ENCODE measurements around the gene NCKAP1. TPM values are rescaled to one million over a fixed set of nuclear protein-coding genes. Genes with fewer than 3 reads are reported as not detected.

Gene NCKAP1
- total RNA-seq, 1 experiment from 2014 or later = 115 TPM

- no TSS peak for BruUV-seq (replicated peaks)
These were observed 2.8 kb downstream of the NCKAP1 start for GRCh38 chr2:183035298-183035953.

More at GRCh38 chr2:183035298-183035953, 2.8 kb downstream of the NCKAP1 start:
- TF ChIP-seq, protein P1, sequence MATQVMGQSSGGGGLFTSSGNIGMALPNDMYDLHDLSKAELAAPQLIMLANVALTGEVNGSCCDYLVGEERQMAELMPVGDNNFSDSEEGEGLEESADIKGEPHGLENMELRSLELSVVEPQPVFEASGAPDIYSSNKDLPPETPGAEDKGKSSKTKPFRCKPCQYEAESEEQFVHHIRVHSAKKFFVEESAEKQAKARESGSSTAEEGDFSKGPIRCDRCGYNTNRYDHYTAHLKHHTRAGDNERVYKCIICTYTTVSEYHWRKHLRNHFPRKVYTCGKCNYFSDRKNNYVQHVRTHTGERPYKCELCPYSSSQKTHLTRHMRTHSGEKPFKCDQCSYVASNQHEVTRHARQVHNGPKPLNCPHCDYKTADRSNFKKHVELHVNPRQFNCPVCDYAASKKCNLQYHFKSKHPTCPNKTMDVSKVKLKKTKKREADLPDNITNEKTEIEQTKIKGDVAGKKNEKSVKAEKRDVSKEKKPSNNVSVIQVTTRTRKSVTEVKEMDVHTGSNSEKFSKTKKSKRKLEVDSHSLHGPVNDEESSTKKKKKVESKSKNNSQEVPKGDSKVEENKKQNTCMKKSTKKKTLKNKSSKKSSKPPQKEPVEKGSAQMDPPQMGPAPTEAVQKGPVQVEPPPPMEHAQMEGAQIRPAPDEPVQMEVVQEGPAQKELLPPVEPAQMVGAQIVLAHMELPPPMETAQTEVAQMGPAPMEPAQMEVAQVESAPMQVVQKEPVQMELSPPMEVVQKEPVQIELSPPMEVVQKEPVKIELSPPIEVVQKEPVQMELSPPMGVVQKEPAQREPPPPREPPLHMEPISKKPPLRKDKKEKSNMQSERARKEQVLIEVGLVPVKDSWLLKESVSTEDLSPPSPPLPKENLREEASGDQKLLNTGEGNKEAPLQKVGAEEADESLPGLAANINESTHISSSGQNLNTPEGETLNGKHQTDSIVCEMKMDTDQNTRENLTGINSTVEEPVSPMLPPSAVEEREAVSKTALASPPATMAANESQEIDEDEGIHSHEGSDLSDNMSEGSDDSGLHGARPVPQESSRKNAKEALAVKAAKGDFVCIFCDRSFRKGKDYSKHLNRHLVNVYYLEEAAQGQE (IDR thresholded peaks at IDR 0.05; ENCODE audit: low read depth) = no peak
- no peak for TF ChIP-seq RAD21 (IDR thresholded peaks at IDR 0.05; ENCODE audit: low read depth)
- TF ChIP-seq SIN3A (IDR thresholded peaks at IDR 0.05; ENCODE audit: low read depth) = no peak
- TF ChIP-seq SP1 (IDR thresholded peaks at IDR 0.05; ENCODE audit: low read depth) = no peak
- no peak for TF ChIP-seq CEBPB (IDR thresholded peaks at IDR 0.05; ENCODE audit: low read depth)
- 0 out of 2 replicates have a peak, but pooled peaks have one; percentile 26 for TF ChIP-seq MAX (IDR thresholded peaks at IDR 0.05)
- H3K36me3 ChIP-seq (ENCODE audit: control insufficient read depth in 1 of 2, insufficient read depth in 2 of 2, low read length in 2 of 2) = no peaks in the 10 kb centered on the region
- H4K20me1 ChIP-seq (ENCODE audit: insufficient read depth) = peaks cover 32% of the 10 kb centered on the region; the same call in 1 of the 2 replicates
- POLR2A ChIA-PET = no interaction called here
- H3K4me2 ChIP-seq (ENCODE audit: low read length) = peak overlapping the region; percentile 98
- no peaks in the 10 kb centered on the region for H3K9me2 ChIP-seq (ENCODE audit: insufficient read depth)
- H3K27ac ChIP-seq (ENCODE audit: low read depth, low read length) = no peak overlapping the region
- intact Hi-C loops (cut with micrococcal nuclease) = loop anchor here (5.0 kb wide), 1 partner anchor 87 kb away; the partner anchor contains the start of gene NUP35
- no peaks in the 10 kb centered on the region for H3K27me3 ChIP-seq (ENCODE audit: insufficient read depth, low read length)
- CTCF ChIA-PET = no interaction called here
- RAD21 ChIA-PET (ENCODE audit: low non-redundant PET in 1 of 2, low total read pairs in 2 of 2, uncharacterized antibody in 2 of 2, unreplicated experiment in 2 of 2) = no interaction called here
- H3K9me3 ChIP-seq (ENCODE audit: control insufficient read depth in 1 of 2, insufficient read depth in 1 of 2, low read depth in 1 of 2, low read length in 2 of 2) = no peaks in the 10 kb centered on the region
- H3K4me3 ChIP-seq (replicated peaks in 1 of 2; ENCODE audit: low read depth in 1 of 2, low read length in 2 of 2) = no peak overlapping the region
- peaks cover 7 to 21% of the 10 kb centered on the region in 2 experiments for H3K4me1 ChIP-seq (ENCODE audit: control insufficient read depth in 1 of 2, insufficient read depth in 2 of 2, low read length in 2 of 2)
- H3K9ac ChIP-seq (ENCODE audit: low read length) = no peak overlapping the region
- no peak overlapping the region for H2AFZ ChIP-seq (ENCODE audit: low read depth, low read length, poor library complexity, severe bottlenecking)
- DNase-seq (ENCODE audit: low read depth, low spot score) (no peak), ATAC-seq (no peak)
- H3K79me2 ChIP-seq (ENCODE audit: insufficient read depth, low read length) = peaks cover 76% of the 10 kb centered on the region
